PFSK-1 (cell line): ENCODE measurements around the gene KCNG1.

ENCODE experiments used
- POLR2AphosphoS5 ChIP-seq: IDR thresholded peaks from 2 replicates; pipeline ENCODE4 v1.6.1; 2012; ENCODE audit warnings: low read depth, mild to moderate bottlenecking, control low read depth, low read length, moderate library complexity
- SIN3A ChIP-seq: IDR thresholded peaks from 2 replicates; pipeline ENCODE4 v1.6.1; 2012; ENCODE audit warnings: mild to moderate bottlenecking, low read length, moderate library complexity, borderline replicate concordance; ENCODE audit not compliant: insufficient read depth

DNA sequence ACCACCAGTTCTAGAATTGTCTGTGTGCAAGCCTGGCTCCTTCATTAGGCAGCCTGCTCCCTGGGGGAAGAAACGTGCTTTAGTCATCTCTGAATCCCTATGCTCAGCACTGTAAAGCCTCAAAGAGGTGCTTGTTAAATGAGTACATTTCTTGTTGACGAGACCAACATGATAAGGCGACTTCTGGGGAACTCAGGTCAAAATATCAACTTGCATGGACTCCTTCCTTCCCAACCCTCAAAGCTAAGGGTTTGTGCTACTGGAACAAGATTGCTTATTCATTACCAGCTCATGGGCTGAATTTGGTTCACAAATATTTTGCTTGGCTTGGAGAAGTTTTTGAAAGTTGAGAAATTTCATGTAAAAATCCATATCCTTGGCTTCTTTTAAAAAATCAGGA, 10.6 kb downstream of the KCNG1 start:
- TF ChIP-seq POLR2AphosphoS5 (no peak), SIN3A (no peak)
